IMR-90 (cell line): Measurements from ENCODE around the gene SLC39A8. TPM values are rescaled to one million over a fixed set of nuclear protein-coding genes. Genes with fewer than 3 reads are reported as not detected.

Experiments used
- ATAC-seq: fragments of 200-7000 bp; cut with Tn5 transposase; 2 replicates; pipeline ENCODE4 v1.9.1; 2020; ENCODE audit warnings: low read depth, mild to moderate bottlenecking, moderate library complexity
- BruUV-seq: library from RNA; stranded (reverse); fragments of 400-500 nt; replicated peaks from 2 replicates; lab custom pipeline; 2021; lab: Mats Ljungman, UMichigan
- CTCF ChIA-PET: fragments of 300-600 bp; formaldehyde crosslinking; extraction: SDS; loops from one replicate; lab custom pipeline; 2021; ENCODE audit warnings: antibody characterized with exemption; lab: Yijun Ruan, JAX
- POLR2A ChIA-PET: fragments of 300-600 bp; sonication (Branson Sonifier 250); formaldehyde crosslinking; loops from one replicate; lab custom pipeline; 2022; ENCODE audit warnings: antibody characterized with exemption; ENCODE audit not compliant: unreplicated experiment; lab: Charles Lee
- DNase-seq: peaks from one replicate; pipeline ENCODE4 v3.0.0; 2013
- H2AFZ ChIP-seq: replicated peaks from 2 replicates; pipeline ENCODE3; 2013; ENCODE audit warnings: low read length, mild to moderate bottlenecking; ENCODE audit not compliant: poor library complexity
- H2AK5ac ChIP-seq: 2 replicates; pipeline ENCODE4 v1.6.1; 2013; ENCODE audit warnings: low read depth, low read length, inconsistent platforms
- H2AK9ac ChIP-seq: replicated peaks from 2 replicates; pipeline ENCODE3; 2013; ENCODE audit warnings: mild to moderate bottlenecking, low read depth, low read length, moderate library complexity; ENCODE audit not compliant: poor library complexity
- H2BK120ac ChIP-seq: 2 replicates; pipeline ENCODE4 v1.6.1; 2013; ENCODE audit warnings: low read depth, low read length, inconsistent platforms
- H2BK15ac ChIP-seq: 3 replicates; pipeline ENCODE4 v1.6.1; 2013; ENCODE audit warnings: low read depth, low read length, inconsistent platforms
- H2BK20ac ChIP-seq: 2 replicates; pipeline ENCODE4 v1.6.1; 2013; ENCODE audit warnings: low read depth, mild to moderate bottlenecking, inconsistent platforms, low read length, moderate library complexity
- H2BK5ac ChIP-seq: 2 replicates; pipeline ENCODE4 v1.6.1; 2013; ENCODE audit warnings: mild to moderate bottlenecking, low read depth, low read length, inconsistent platforms; ENCODE audit not compliant: poor library complexity, severe bottlenecking
- H3K14ac ChIP-seq: replicated peaks from 2 replicates; pipeline ENCODE4 v1.6.1; 2013; ENCODE audit warnings: low read depth, low read length, inconsistent platforms
- H3K18ac ChIP-seq: 2 replicates; pipeline ENCODE4 v1.6.1; 2013; ENCODE audit warnings: low read depth, low read length, control low read depth
- H3K23ac ChIP-seq: 2 replicates; pipeline ENCODE4 v1.6.1; 2013; ENCODE audit warnings: low read depth, low read length, inconsistent platforms
- H3K27ac ChIP-seq: 2 replicates; pipeline ENCODE4 v1.5.1; 2013; ENCODE audit warnings: mild to moderate bottlenecking, control low read depth, low read length; ENCODE audit not compliant: insufficient read depth
- H3K27me3 ChIP-seq: 2 replicates; pipeline ENCODE4 v1.6.1; 2013; ENCODE audit warnings: low read length; ENCODE audit not compliant: control insufficient read depth, insufficient read depth
- H3K36me3 ChIP-seq: 2 replicates; pipeline ENCODE4 v1.6.1; 2013; ENCODE audit warnings: low read length, mixed read lengths; ENCODE audit not compliant: control insufficient read depth, insufficient read depth
- H3K4ac ChIP-seq: 2 replicates; pipeline ENCODE4 v1.6.1; 2013; ENCODE audit warnings: low read depth, low read length, inconsistent platforms
- H3K4me1 ChIP-seq: 2 replicates; pipeline ENCODE4 v1.6.1; 2013; ENCODE audit warnings: low read length, mixed read lengths; ENCODE audit not compliant: control insufficient read depth, insufficient read depth
- H3K4me2 ChIP-seq: 2 replicates; pipeline ENCODE4 v1.6.1; 2013; ENCODE audit warnings: low read depth, mild to moderate bottlenecking, control low read depth, low read length, moderate library complexity
- H3K4me3 ChIP-seq: 2 replicates; pipeline ENCODE4 v1.5.1; 2013; ENCODE audit warnings: low read depth, mild to moderate bottlenecking, control low read depth, low read length, moderate library complexity; ENCODE audit not compliant: insufficient read depth
- H3K56ac ChIP-seq: 2 replicates; pipeline ENCODE4 v1.6.1; 2013; ENCODE audit warnings: low read length, inconsistent platforms; ENCODE audit not compliant: insufficient read depth; ENCODE audit errors: extremely low read depth
- H3K79me1 ChIP-seq, 2 experiments: 2 replicates each; pipeline ENCODE4 v1.6.1; 2013; ENCODE audit warnings: low read length in 2 of 2, inconsistent platforms in 1 of 2, low read depth in 1 of 2
- H3K9ac ChIP-seq: 2 replicates; pipeline ENCODE4 v1.6.1; 2013; ENCODE audit warnings: low read depth, low read length, control low read depth
- H3K9me1 ChIP-seq: 2 replicates; pipeline ENCODE4 v1.6.1; 2013; ENCODE audit warnings: low read length, inconsistent platforms; ENCODE audit not compliant: insufficient read depth
- H3K9me3 ChIP-seq: 2 replicates; pipeline ENCODE4 v1.6.1; 2013; ENCODE audit warnings: low read length; ENCODE audit not compliant: control insufficient read depth, insufficient read depth
- H4K20me1 ChIP-seq: 2 replicates; pipeline ENCODE4 v1.6.1; 2013; ENCODE audit warnings: low read length, inconsistent platforms; ENCODE audit not compliant: insufficient read depth
- H4K5ac ChIP-seq: 2 replicates; pipeline ENCODE4 v1.6.1; 2013; ENCODE audit warnings: mild to moderate bottlenecking, low read depth, low read length, control low read depth
- H4K8ac ChIP-seq, 2 experiments: 2 replicates each; pipeline ENCODE4 v1.6.1; 2013; ENCODE audit warnings: low read depth in 2 of 2, low read length in 2 of 2, control low read depth in 1 of 2, inconsistent platforms in 1 of 2
- H4K91ac ChIP-seq: 2 replicates; pipeline ENCODE4 v1.6.1; 2013; ENCODE audit warnings: low read depth, low read length, inconsistent platforms; ENCODE audit not compliant: insufficient read depth
- CEBPB ChIP-seq: IDR thresholded peaks from 2 replicates; pipeline ENCODE4 v1.6.1; 2012; ENCODE audit warnings: low read depth, low read length, improper control_type of control experiment
- CHD1 ChIP-seq: IDR thresholded peaks from 2 replicates; pipeline ENCODE4 v1.6.1; 2012; ENCODE audit warnings: low read depth, low read length, improper control_type of control experiment
- CTCF ChIP-seq: conservative IDR thresholded peaks from 2 replicates; pipeline ENCODE4 v1.5.1; 2012; ENCODE audit warnings: mild to moderate bottlenecking, low read depth, low read length, improper control_type of control experiment
- ELK1 ChIP-seq: fragments of 150-350 bp; IDR thresholded peaks from 2 replicates; pipeline ENCODE4 v1.6.1; 2016; ENCODE audit warnings: low read depth, mild to moderate bottlenecking, low read length, moderate library complexity, borderline replicate concordance
- FOS ChIP-seq: fragments of 150-350 bp; IDR thresholded peaks from 2 replicates; pipeline ENCODE4 v1.6.1; 2016; ENCODE audit warnings: low read depth, low read length
- MAFK ChIP-seq: IDR thresholded peaks from 2 replicates; pipeline ENCODE4 v1.6.1; 2012; ENCODE audit warnings: low read depth, low read length, improper control_type of control experiment
- MXI1 ChIP-seq: IDR thresholded peaks from 2 replicates; pipeline ENCODE4 v1.6.1; 2012; ENCODE audit warnings: low read depth, mild to moderate bottlenecking, low read length, moderate library complexity, borderline replicate concordance
- NFE2L2 ChIP-seq: fragments of 150-350 bp; IDR thresholded peaks from 2 replicates; pipeline ENCODE4 v1.6.1; 2016; ENCODE audit warnings: low read depth, mild to moderate bottlenecking, low read length
- POLR2A ChIP-seq: IDR thresholded peaks from 2 replicates; pipeline ENCODE4 v1.6.1; 2012; ENCODE audit warnings: mild to moderate bottlenecking, low read depth, low read length
- RAD21 ChIP-seq: IDR thresholded peaks from 2 replicates; pipeline ENCODE4 v1.6.1; 2012; ENCODE audit warnings: low read length, improper control_type of control experiment
- RFX5 ChIP-seq: IDR thresholded peaks from 2 replicates; pipeline ENCODE4 v1.8.0; 2012; ENCODE audit warnings: low read depth, mild to moderate bottlenecking, low read length, moderate library complexity
- SMC3 ChIP-seq: fragments of 150-350 bp; IDR thresholded peaks from 2 replicates; pipeline ENCODE4 v1.6.1; 2016; ENCODE audit warnings: low read depth, mild to moderate bottlenecking, antibody characterized with exemption, low read length, moderate library complexity
- USF2 ChIP-seq: fragments of 150-350 bp; IDR thresholded peaks from 2 replicates; pipeline ENCODE4 v1.6.1; 2017; ENCODE audit warnings: mild to moderate bottlenecking, antibody characterized with exemption, low read length, low read depth
- WGBS, 2 experiments: methylation state at CpG; one replicate each; pipeline versions ENCODE4 v1.1.5 to v1.1.7; 2013; ENCODE audit warnings: missing lambda C conversion rate in 2 of 2; ENCODE audit not compliant: insufficient read length in 1 of 2; ENCODE audit errors: extremely low coverage in 2 of 2; 5-methylcytosine and 5-hydroxymethylcytosine counted together
- dilution Hi-C: fragments of 300-500 bp; cut with HindIII; formaldehyde crosslinking; loops from one replicate; pipeline ENCODE4 v1.14.3; 2018; ENCODE audit warnings: low sequenced_read_pairs; ENCODE audit not compliant: unreplicated experiment
- in situ Hi-C: fragments of 300-500 bp; cut with MboI; formaldehyde crosslinking; loops from 3 replicates; pipeline ENCODE4 v1.14.3; 2019; ENCODE audit warnings: low sequenced_read_pairs, inconsistent platforms, mixed read lengths
- intact Hi-C: fragments of 100-400 bp; cut with micrococcal nuclease; formaldehyde crosslinking; loops from 2 replicates; pipeline ENCODE4 v1.10.0; 2022
- polyA plus RNA-seq, 3 experiments: library from polyadenylated mRNA; depleted of rRNA; stranded (reverse); fragments of >200 nt; gene quantifications; 2 replicates each; pipeline ENCODE4 v1.2.3, GENCODE V29; 2012; ENCODE audit warnings: low replicate concordance in 1 of 3
- total RNA-seq: library from RNA; depleted of rRNA; stranded (reverse); fragments of >200 nt; gene quantifications from 2 replicates; pipeline ENCODE4 v1.2.3, GENCODE V29; 2012

The SLC39A8 gene
- total and polyA plus RNA-seq, 2 of the 4 experiments (the other 2 are of a cell fraction), result 0.05 to 0.18 TPM

GRCh38 chr4:102298716-102299115, 46.6 kb downstream of the SLC39A8 start:
- Histone ChIP-seq H3K56ac (no peak overlapping the region), H2BK120ac (no peak overlapping the region), H2AFZ (no peak overlapping the region), H2BK5ac (no peak overlapping the region), H4K8ac (no peak overlapping the region), H4K5ac (no peak overlapping the region), H3K9me3 (no peaks in the 10 kb centered on the region), H4K20me1 (no peaks in the 10 kb centered on the region), H3K79me1 (no peaks in the 10 kb centered on the region), H3K9ac (no peak overlapping the region), H4K91ac (no peak overlapping the region), H3K14ac (no peak overlapping the region), H2AK9ac (no peak overlapping the region), H2BK20ac (no peak overlapping the region), H3K18ac (no peak overlapping the region), H3K23ac (no peak overlapping the region), H3K36me3 (no peaks in the 10 kb centered on the region), H2AK5ac (no peak overlapping the region), H3K4ac (no peak overlapping the region), H3K27ac (no peak overlapping the region), H3K4me2 (no peak overlapping the region), H3K4me3 (no peak overlapping the region), H3K4me1 (no peaks in the 10 kb centered on the region), H2BK15ac (no peak overlapping the region), H3K9me1 (no peaks in the 10 kb centered on the region), H3K27me3 (no peaks in the 10 kb centered on the region)
- DNase-seq, result no peak
- intact Hi-C loops, result no loop called here
- dilution Hi-C loops, result no loop called here
- BruUV-seq, result no TSS peak
- no peak for ATAC-seq
- POLR2A ChIA-PET, result no interaction called here
- CTCF ChIA-PET, result no interaction called here
- TF ChIP-seq MXI1 (no peak), ELK1 (no peak), CTCF (no peak), FOS (no peak), MAFK (no peak), POLR2A (no peak), CEBPB (no peak), RFX5 (no peak), NFE2L2 (no peak), SMC3 (no peak), USF2 (no peak), CHD1 (no peak), RAD21 (no peak)
- 100% methylated on average over 1 of the region's 1 CpG; no CpG with 5 or more reads in 1 of the 2 experiments for WGBS, 2 experiments
- in situ Hi-C loops, result no loop called here
